K562 (cell line): ENCODE measurements around the gene MARCKSL1. TPM values are rescaled to one million over a fixed set of nuclear protein-coding genes. Genes with fewer than 3 reads are reported as not detected.

Source experiments
- ESRRB ChIP-seq: fragments of 250-450 bp; sonication (Bioruptor Pico); IDR thresholded peaks from 2 replicates; pipeline ENCODE4 v1.5.0; 2020; ENCODE audit warnings: mild to moderate bottlenecking, moderate library complexity, borderline replicate concordance
- GTF2E2 ChIP-seq: fragments of 200-800 bp; sonication (Bioruptor generic); IDR thresholded peaks from 2 replicates; pipeline ENCODE4 v1.6.1; 2016; ENCODE audit warnings: missing genetic modification characterization, missing compliant biosample characterization
- HDAC3 ChIP-seq: fragments of 450-650 bp; IDR thresholded peaks from 2 replicates; pipeline ENCODE4 v1.6.1; 2018; ENCODE audit warnings: borderline replicate concordance, mild to moderate bottlenecking, moderate library complexity; ENCODE audit not compliant: partially characterized antibody
- SMARCA4 ChIP-seq: fragments of 450-650 bp; IDR thresholded peaks from 2 replicates; pipeline ENCODE4 v1.6.1; 2016
- ZKSCAN8 ChIP-seq: fragments of 200-800 bp; sonication (Bioruptor generic); IDR thresholded peaks from 2 replicates; pipeline ENCODE4 v1.6.1; 2016; ENCODE audit warnings: missing genetic modification characterization, missing compliant biosample characterization
- ZNF512 ChIP-seq: IDR thresholded peaks from 2 replicates; pipeline ENCODE4 v1.6.1; 2016; ENCODE audit warnings: missing genetic modification characterization, missing compliant biosample characterization
- polyA plus RNA-seq, 8 experiments: library from polyadenylated mRNA; depleted of rRNA in 4 of 8; stranded (reverse) in 5 of 8; unstranded in 3 of 8; fragments of >200 nt; fragmentation: Nextera tagmentation in 2 of 8; fragmentation: Illumina TruSeq in 1 of 8; extraction: Ambion mirVana in 2 of 8; extraction: Trizol in 1 of 8; gene quantifications; 2 replicates each; pipeline versions ENCODE4 v1.2.1 to v1.2.3, GENCODE V29; 2011 to 2014; ENCODE audit warnings: inconsistent platforms in 1 of 8, missing spikeins in 1 of 8
- total RNA-seq, 7 experiments: library from RNA; depleted of rRNA in 6 of 7; stranded (reverse); fragments of >200 nt in 6 of 7; fragmentation: Illumina TruSeq in 2 of 7; extraction: Trizol in 2 of 7; gene quantifications; 2 replicates each; pipeline versions ENCODE4 v1.2.1 to v1.2.3, GENCODE V29; 2011 to 2021; ENCODE audit warnings: low replicate concordance in 1 of 7
- TF ChIP-seq, protein P1 (sequence below): fragments of 250-450 bp; sonication (Bioruptor Pico); IDR thresholded peaks from 2 replicates; pipeline ENCODE4 v1.8.0; 2022; ENCODE audit warnings: inconsistent platforms
- TF ChIP-seq, protein P2 (sequence below): sonication (generic); formaldehyde crosslinking; IDR thresholded peaks from 2 replicates; pipeline ENCODE4 v1.8.0; 2022; ENCODE audit warnings: mild to moderate bottlenecking, missing genetic modification reagents

The MARCKSL1 gene
- total and polyA plus RNA-seq, 9 of the 15 experiments (the other 6 are each of a cell fraction or from before 2014, with no cell fraction given), result 14.7 to 325 (median 155) TPM

- TF ChIP-seq, protein P1, sequence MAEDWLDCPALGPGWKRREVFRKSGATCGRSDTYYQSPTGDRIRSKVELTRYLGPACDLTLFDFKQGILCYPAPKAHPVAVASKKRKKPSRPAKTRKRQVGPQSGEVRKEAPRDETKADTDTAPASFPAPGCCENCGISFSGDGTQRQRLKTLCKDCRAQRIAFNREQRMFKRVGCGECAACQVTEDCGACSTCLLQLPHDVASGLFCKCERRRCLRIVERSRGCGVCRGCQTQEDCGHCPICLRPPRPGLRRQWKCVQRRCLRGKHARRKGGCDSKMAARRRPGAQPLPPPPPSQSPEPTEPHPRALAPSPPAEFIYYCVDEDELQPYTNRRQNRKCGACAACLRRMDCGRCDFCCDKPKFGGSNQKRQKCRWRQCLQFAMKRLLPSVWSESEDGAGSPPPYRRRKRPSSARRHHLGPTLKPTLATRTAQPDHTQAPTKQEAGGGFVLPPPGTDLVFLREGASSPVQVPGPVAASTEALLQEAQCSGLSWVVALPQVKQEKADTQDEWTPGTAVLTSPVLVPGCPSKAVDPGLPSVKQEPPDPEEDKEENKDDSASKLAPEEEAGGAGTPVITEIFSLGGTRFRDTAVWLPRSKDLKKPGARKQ (CRISPR knock-in tag), result no peak
- peak; percentile 37; the same call in 1 of the 2 replicates for TF ChIP-seq GTF2E2
- TF ChIP-seq, protein P2, sequence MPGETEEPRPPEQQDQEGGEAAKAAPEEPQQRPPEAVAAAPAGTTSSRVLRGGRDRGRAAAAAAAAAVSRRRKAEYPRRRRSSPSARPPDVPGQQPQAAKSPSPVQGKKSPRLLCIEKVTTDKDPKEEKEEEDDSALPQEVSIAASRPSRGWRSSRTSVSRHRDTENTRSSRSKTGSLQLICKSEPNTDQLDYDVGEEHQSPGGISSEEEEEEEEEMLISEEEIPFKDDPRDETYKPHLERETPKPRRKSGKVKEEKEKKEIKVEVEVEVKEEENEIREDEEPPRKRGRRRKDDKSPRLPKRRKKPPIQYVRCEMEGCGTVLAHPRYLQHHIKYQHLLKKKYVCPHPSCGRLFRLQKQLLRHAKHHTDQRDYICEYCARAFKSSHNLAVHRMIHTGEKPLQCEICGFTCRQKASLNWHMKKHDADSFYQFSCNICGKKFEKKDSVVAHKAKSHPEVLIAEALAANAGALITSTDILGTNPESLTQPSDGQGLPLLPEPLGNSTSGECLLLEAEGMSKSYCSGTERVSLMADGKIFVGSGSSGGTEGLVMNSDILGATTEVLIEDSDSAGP (CRISPR knock-in tag), result no peak
- TF ChIP-seq ESRRB (CRISPR knock-in tag), result 0 out of 2 replicates have a peak, but pooled peaks have one; percentile 63
- TF ChIP-seq SMARCA4, result peak; percentile 59
- peak; percentile 24; the same call in 1 of the 2 replicates for TF ChIP-seq ZNF512
- TF ChIP-seq HDAC3, result no peak
- peak; percentile 14; the same call in 1 of the 2 replicates for TF ChIP-seq ZKSCAN8 (CRISPR knock-in tag)
Measured at GRCh38 chr1:32291145-32291707, 44.8 kb downstream of the MARCKSL1 start (continued).
